Left lung (tissue), 10 donors: ENCODE data around the gene FBLIM1. TPM values are rescaled to one million over a fixed set of nuclear protein-coding genes. Genes with fewer than 3 reads are reported as not detected.

Source experiments
- ATAC-seq: fragments of 200-7000 bp; cut with Tn5 transposase; one replicate; pipeline ENCODE4 v1.9.1; 2020; ENCODE audit warnings: moderate library complexity
- DNase-seq, 4 donors: peaks; one replicate each; pipeline ENCODE4 v3.0.0-alpha.2; 2013 to 2020
- H3K27ac ChIP-seq, 2 donors: fragments of 200-600 bp; sonication (generic) in 1 of 2; one replicate each; pipeline versions ENCODE4 v1.5.0 to v1.8.0; 2020 to 2021
- H3K27me3 ChIP-seq, 2 donors: fragments of 200-600 bp; sonication (generic) in 1 of 2; one replicate each; pipeline versions ENCODE4 v1.5.0 to v1.8.0; 2020 to 2021
- H3K36me3 ChIP-seq, 2 donors: fragments of 200-600 bp; sonication (generic) in 1 of 2; one replicate each; pipeline versions ENCODE4 v1.5.0 to v1.8.0; 2020 to 2021
- H3K4me1 ChIP-seq, 2 donors: fragments of 200-600 bp; one replicate each; pipeline ENCODE4 v1.8.0; 2021
- H3K4me3 ChIP-seq, 2 donors: fragments of 200-600 bp; sonication (generic) in 1 of 2; one replicate each; pipeline versions ENCODE4 v1.5.0 to v1.8.0; 2020 to 2021; ENCODE audit warnings: mild to moderate bottlenecking in 1 of 2
- H3K9me3 ChIP-seq, 2 donors: fragments of 200-600 bp; sonication (generic) in 1 of 2; one replicate each; pipeline versions ENCODE4 v1.5.0 to v1.8.0; 2020 to 2021
- intact Hi-C, 2 donors: fragments of 100-400 bp; cut with DNase I; formaldehyde crosslinking; loops; one replicate each; pipeline versions ENCODE4 v1.11.2 to v1.14.2; 2022
- polyA plus RNA-seq, 6 donors: library from polyadenylated mRNA; unstranded; fragments of 120-200 nt; gene quantifications; one replicate each; pipeline ENCODE4 v1.2.1, GENCODE V29; 2013; ENCODE audit not compliant: insufficient read length in 6 of 6
- total RNA-seq, 2 donors: library from RNA; stranded (reverse); fragmentation: NEBNext Ultra II Directional; extraction: Animal tissue kit (Norgen Biotek cat#: 25700); gene quantifications; one replicate each; pipeline ENCODE4 v1.2.1, GENCODE V29; 2021
- TF ChIP-seq, protein P1 (sequence below), 2 donors: fragments of 200-600 bp; sonication (generic) in 1 of 2; IDR thresholded peaks; one replicate each; pipeline versions ENCODE4 v1.5.0 to v1.8.0; 2021; ENCODE audit warnings: antibody characterized with exemption in 2 of 2
- donor health status: DM: no; HTN: yes; CAD: no.
- donor health status: DM: no; HTN: no; CAD: no.

FBLIM1 gene
- total and polyA plus RNA-seq, 8 donors, result 52.3 to 90.0 (median 69.0) TPM

DNA sequence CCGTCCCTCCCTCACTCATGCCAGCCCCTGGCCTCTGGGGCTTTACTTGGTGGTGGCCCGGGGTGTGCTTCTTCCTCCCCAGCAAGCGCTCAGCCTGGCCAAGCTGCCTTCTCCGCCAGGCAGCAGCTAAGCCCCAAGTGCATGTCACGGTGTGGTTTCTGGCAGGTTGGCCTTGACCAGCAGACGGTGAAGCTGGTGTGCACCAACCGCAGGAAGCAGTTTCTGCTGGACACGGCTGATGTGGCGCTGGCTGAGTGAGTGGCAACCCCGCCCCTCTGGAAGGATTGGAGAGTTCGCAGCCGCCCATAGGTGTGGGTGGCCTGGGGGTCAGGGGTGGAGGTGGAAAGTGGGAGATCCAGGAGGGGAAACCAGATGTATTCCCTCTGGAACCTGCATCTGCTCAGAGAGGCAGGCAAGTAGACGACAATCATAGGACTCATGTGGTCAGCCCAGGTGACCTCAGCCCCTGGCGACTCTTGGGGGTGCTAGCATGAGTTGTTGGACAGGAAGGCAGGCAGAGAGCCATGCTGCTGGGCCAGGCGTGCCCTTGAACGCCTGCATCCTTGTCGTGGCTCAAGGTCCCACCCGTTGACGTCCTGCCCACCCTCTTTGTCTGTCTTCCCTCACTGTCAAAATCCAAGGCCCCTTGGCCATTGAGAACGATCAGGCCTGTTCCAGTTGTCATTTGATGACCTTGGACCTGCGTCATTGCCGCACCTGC lies 29.5 kb upstream of the FBLIM1 start:
- intact Hi-C loops, result no loop called here
- H3K36me3 ChIP-seq, result peaks cover 0 to 100% of the 10 kb centered on the region in 2 donors
- ATAC-seq, result no peak
- H3K4me3 ChIP-seq, result no peak overlapping the region
- H3K27ac ChIP-seq, result no peak overlapping the region
- H3K4me1 ChIP-seq, result no peaks in the 10 kb centered on the region
- no peak for DNase-seq
- no peaks in the 10 kb centered on the region for H3K27me3 ChIP-seq
- no peaks in the 10 kb centered on the region for H3K9me3 ChIP-seq
- TF ChIP-seq, protein P1, sequence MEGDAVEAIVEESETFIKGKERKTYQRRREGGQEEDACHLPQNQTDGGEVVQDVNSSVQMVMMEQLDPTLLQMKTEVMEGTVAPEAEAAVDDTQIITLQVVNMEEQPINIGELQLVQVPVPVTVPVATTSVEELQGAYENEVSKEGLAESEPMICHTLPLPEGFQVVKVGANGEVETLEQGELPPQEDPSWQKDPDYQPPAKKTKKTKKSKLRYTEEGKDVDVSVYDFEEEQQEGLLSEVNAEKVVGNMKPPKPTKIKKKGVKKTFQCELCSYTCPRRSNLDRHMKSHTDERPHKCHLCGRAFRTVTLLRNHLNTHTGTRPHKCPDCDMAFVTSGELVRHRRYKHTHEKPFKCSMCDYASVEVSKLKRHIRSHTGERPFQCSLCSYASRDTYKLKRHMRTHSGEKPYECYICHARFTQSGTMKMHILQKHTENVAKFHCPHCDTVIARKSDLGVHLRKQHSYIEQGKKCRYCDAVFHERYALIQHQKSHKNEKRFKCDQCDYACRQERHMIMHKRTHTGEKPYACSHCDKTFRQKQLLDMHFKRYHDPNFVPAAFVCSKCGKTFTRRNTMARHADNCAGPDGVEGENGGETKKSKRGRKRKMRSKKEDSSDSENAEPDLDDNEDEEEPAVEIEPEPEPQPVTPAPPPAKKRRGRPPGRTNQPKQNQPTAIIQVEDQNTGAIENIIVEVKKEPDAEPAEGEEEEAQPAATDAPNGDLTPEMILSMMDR (IDR thresholded peaks at IDR 0.05), result no peak

DNA sequence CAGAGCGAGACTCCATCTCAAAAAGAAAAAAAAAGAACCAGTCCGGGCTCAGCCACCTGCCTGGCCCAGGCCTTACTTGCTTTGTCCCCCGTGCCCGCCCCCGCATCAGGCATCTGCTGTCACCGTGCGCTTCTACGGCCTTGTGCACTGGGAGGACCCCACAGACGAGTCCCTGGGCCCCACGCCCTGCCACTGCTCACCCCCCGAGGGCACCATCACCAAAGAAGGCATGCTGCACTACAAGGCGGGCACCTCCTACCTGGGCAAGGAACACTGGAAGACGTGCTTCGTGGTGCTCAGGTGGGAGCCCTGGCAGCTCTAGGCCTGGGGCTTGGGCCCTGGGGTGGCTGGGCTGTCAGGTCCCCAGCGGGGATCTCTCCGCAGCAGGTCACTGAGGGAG lies 28.2 kb upstream of the FBLIM1 start:
- TF ChIP-seq, protein P1 (IDR thresholded peaks at IDR 0.05), result no peak
- intact Hi-C loops, result no loop called here
- DNase-seq (no peak), ATAC-seq (no peak)
- Histone ChIP-seq H3K4me1 (peaks cover 5 to 13% of the 10 kb centered on the region in 2 donors), H3K36me3 (peaks cover 0 to 97% of the 10 kb centered on the region in 2 donors), H3K27ac (no peak overlapping the region), H3K27me3 (no peaks in the 10 kb centered on the region), H3K4me3 (no peak overlapping the region), H3K9me3 (no peaks in the 10 kb centered on the region)

DNA sequence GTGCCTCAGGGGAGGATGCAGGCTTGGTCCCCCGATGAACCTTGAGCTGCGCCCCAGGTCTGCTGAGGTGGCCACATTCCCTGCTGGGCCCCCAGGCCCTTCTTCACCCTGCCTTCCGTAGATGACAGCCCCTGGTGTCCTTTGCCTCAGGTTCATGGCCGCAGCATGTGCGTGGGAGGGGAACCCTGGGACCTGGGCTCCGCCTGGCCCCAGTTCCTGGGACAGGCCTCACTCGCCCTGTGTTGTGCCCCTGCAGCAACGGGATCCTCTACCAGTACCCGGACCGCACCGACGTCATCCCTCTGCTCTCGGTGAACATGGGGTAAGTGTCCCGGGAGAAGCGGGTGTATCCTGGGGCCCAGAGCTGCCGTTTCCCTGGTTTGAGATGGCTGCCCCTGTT lies 27.7 kb upstream of the FBLIM1 start:
- Histone ChIP-seq H3K4me1 (peaks cover 9 to 18% of the 10 kb centered on the region in 2 donors), H3K27ac (no peak overlapping the region), H3K36me3 (peaks cover 0 to 95% of the 10 kb centered on the region in 2 donors), H3K9me3 (no peaks in the 10 kb centered on the region), H3K27me3 (no peaks in the 10 kb centered on the region), H3K4me3 (no peak overlapping the region)
- intact Hi-C loops, result no loop called here
- ATAC-seq (no peak), DNase-seq (no peak)
- TF ChIP-seq, protein P1 (IDR thresholded peaks at IDR 0.05), result no peak

DNA sequence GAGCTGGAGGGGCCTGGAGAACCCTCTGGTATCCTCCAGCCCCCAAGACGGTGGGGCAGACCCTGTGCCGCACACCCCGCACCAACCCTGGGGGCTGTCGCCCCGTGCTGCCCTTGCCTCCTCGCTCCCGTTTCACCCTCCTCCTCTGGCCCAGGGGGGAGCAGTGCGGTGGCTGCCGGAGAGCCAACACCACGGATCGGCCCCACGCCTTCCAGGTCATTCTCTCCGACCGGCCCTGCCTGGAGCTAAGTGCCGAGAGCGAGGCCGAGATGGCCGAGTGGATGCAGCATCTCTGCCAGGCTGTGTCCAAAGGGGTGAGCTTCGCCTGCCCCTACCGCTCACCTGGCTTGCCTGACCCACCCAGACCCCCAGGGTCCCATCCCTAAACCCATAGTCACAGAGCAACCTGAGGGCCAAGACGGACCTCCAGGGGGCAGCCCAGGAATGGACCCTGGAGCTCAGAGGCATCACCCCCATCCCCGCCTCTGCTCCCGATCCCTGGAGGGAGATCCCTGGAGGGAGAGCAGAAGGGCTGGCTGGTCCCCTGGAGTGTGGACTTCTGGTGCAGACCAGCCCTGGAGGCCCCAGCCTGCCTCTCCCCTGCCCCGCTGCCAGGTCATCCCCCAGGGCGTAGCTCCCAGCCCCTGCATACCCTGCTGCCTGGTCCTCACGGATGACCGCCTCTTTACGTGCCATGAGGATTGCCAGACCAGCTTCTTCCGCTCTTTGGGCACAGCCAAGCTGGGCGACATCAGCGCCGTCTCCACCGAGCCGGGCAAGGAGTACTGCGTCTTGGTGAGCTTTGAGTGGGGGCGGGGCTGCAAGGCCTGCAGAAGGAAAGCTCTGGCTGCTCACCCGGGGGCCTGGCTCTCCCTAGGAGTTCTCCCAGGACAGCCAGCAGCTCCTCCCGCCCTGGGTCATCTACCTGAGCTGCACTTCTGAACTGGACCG lies 26.6 kb upstream of the FBLIM1 start:
- H3K9me3 ChIP-seq, result no peaks in the 10 kb centered on the region

More for the DNA sequence above, 26.6 kb upstream of the FBLIM1 start:
- no peak overlapping the region for H3K27ac ChIP-seq
- no peak overlapping the region for H3K4me3 ChIP-seq
- DNase-seq, result no peak
- peaks cover 15 to 28% of the 10 kb centered on the region in 2 donors for H3K4me1 ChIP-seq
- ATAC-seq, result no peak
- TF ChIP-seq, protein P1 (IDR thresholded peaks at IDR 0.05), result no peak
- H3K36me3 ChIP-seq, result peaks cover 0 to 90% of the 10 kb centered on the region in 2 donors
- intact Hi-C loops, result no loop called here
- H3K27me3 ChIP-seq, result no peaks in the 10 kb centered on the region
